NOMO-1 treated with dmso at 0.1 percent for 144 hours (cell line): ENCODE results near the gene ZNF486.
"Not testable (repeated sequence)": the region's sequence is repeated elsewhere in the genome, so short reads cannot be mapped to it uniquely, and the experiment has no call there.

Experiments used
- DNase-seq: peaks from one replicate; lab custom pipeline; 2025; ENCODE audit not compliant: unreplicated experiment; lab: John Stamatoyannopoulos, UW

Gene ZNF486

DNA sequence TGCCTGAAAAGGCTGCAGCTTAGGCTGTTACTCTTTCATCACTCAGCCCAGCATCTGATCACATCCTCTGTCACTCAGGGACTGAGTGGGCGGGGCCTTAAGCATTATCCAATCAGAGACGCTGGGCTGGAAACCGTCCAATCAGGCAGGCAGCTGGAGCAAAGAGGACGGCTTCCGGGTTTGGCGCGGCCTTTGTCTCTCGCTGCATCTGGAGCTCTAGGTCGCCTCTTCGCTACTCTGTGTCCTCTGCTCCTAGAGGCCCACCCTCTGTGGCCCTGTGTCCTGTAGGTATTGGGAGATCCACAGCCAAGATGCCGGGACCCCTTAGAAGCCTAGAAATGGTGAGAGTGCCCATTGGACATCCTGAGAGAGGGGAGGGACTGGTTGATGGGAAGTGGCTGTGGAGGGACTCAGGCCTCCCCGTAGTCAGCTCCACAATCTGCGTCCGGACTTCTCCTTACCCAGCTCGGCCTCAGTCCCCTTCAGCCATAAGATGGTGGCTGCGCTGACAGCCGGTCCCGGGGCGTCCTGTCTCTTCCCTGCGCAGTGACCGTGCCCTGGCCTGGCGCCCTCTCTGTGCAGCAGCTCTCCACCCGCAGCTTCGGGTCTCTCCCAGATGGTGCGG, at the start of gene ZNF486:
TSS of gene ZNF486 (plus strand) at position 195 of the 625 bp plus-strand sequence. CDS start at position 312, 117 bp downstream.
- no peak for DNase-seq

DNA sequence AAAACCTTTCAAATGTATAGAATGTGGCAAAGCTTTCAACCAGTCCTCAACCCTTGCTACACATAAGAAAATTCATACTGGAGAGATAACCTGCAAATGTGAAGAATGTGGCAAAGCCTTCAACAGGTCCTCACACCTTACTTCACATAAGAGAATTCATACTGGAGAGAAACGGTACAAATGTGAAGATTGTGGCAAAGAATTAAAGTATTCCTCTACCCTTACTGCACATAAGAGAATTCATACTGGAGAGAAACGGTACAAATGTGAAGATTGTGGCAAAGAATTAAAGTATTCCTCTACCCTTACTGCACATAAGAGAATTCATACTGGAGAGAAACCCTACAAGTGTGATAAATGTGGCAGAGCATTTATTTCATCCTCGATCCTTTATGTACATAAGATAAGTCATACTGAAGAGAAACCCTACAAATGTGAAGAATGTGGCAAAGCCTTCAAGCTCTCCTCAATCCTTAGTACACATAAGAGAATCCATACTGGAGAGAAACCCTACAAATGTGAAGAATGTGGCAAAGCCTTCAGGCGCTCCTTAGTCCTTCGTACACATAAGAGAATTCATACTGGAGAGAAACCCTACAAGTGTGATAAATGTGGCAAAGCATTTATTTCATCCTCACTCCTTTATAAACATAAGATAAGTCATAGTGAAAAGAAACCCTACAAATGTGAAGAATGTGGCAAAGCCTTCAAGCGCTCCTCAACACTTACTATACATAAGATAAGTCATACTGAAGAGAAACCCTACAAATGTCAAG, 48.8 kb upstream of the ZNF486 start:
- not testable (repeated sequence) for DNase-seq

DNA sequence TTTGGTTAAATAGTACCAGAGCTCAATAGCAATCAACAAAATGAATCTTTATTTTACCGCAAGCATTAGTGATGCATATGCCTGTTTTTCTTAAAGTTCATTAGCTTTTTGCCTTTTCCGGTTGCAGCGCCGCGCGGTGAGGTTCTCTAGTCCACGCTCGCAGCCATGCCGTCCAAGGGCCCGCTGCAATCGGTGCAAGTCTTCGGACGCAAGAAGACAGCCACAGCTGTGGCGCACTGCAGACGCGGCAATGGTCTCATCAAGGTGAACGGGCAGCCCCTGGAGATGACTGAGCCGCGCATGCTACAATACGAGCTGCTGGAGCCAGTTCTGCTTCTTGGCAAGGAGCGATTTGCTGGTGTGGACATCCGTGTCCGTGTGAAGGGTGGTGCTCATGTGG, 42.1 kb upstream of the ZNF486 start:
- DNase-seq, result no peak

DNA sequence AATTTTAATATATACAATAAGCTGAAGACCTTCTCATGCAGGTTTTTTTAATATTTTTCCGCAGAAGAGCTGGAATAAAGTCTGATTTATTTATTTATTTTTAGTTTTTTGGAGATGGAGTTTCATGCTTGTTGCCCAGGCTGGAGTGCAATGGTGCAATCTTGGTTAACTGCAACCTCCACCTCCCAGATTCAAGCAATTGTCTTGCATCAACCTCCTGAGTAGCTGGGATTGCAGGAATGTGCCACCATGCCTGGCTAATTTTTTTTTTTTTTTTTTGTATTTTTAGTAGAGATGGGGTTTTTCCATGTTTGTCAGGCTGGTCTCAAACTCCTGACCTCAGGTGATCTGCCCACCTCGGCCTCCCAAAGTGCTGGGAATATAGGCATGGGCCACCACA, 34.1 kb upstream of the ZNF486 start:
- not testable (repeated sequence) for DNase-seq

DNA sequence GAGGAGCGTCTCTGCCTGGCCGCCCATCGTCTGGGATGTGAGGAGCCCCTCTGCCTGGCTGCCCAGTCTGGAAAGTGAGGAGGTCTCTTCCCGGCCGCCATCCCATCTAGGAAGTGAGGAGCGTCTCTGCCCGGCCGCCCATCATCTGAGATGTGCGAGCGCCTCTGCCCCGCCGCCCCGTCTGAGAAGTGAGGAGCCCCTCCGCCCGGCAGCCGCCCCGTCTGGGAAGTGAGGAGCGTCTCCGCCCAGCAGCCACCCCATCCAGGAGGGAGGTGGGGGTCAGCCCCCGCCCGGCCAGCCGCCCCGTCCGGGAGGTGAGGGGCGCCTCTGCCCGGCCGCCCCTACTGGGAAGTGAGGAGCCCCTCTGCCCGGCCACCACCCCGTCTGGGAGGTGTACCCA, 29.3 kb upstream of the ZNF486 start:
- DNase-seq, result not testable (repeated sequence)

DNA sequence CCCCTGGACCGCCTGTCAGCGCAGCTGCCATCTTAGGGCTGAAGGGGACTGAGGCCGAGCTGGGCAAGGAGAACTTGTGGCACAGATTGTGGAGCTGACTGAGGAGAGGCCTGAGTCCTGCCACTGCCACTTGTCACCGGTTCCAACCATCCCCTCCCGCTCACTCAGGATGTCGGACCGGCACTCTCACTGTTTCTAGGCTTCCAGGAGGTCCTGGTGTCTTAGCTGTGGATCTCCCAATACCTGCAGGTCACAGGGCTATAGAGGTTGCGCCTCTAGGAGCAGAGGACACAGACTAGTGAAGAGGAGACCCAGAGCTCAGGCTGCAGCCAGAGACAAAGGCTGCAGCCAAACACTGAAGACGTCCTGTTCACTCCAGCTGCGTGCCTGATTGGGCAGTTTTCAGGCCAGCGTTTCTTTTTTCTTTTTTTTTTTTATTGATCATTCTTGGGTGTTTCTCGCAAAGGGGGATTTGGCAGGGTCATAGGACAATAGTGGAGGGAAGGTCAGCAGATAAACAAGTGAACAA, 15.3 kb upstream of the ZNF486 start:
- no peak for DNase-seq

DNA sequence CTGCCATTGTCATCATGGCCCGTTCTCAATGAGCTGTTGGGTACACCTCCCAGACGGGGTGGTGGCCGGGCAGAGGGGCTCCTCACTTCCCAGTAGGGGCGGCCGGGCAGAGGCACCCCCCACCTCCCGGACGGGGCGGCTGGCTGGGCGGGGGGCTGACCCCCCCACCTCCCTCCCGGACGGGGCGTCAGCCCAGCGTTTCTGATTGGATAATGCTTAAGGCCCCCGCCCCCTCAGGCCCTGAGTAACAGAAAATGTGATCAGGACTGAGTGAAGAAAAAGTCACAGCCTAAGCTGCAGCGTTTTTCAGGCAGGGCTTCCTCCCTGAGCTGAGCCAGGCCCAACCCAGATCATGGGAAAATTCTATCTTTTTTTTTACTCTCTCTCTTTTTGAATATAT, 14.5 kb upstream of the ZNF486 start:
- not testable (repeated sequence) for DNase-seq

DNA sequence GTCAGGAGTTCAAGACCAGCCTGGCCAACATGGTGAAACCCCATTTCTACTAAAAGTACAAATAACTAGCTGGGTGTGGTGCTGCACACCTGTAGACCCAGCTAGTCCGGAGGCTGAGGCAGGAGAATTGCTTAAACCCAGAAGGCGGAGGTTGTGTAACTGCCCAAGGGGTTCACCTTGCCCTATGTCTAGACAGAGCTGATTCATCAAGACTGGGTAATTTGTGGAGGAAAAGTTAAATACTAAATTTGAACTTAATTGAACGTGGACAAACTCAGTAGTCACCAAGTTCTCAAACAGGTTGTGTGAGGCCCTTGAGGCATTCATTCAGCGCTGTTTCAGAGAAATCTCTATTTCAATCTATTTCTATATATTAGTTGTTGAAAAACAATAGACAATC, 13.7 kb upstream of the ZNF486 start:
- no peak for DNase-seq

DNA sequence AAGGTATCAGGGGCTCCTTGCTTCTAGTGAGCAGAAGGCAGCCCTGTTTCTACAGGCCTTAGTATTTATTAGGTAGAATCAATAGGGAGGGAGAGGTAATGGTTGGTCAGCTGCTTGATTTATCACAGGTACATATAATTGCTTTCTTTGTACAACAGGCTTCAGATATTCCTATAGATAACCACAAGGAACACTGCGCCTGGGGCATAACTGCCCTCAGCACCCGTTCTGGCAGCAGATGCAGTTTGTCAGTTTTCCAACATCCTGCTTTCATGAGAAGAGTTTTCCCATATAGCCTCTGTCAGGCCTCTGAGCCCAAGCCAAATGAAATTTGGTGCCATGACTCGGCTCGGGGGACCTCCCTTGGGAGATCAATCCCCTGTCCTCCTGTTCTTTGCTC, 12.4 kb upstream of the ZNF486 start:
- DNase-seq, result no peak

DNA sequence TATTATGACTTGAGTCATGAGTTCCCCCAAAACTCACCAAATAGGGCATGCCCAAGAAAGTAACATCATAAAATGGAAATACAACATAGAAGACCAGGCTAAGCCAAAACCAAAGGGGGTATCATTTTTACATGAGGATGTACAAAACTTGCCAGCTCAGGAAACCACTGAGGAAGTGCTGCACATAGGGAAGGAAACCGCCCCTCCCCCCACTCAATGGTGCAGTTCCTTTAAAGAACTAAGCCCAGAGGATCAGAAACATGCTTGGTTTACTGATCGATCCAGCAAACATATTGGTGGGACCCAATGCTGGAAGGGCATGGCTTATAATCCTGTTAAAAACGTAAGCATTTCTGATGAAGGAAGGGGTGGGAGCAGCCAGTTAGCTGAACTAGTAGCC, 4.2 kb upstream of the ZNF486 start:
- no peak for DNase-seq

DNA sequence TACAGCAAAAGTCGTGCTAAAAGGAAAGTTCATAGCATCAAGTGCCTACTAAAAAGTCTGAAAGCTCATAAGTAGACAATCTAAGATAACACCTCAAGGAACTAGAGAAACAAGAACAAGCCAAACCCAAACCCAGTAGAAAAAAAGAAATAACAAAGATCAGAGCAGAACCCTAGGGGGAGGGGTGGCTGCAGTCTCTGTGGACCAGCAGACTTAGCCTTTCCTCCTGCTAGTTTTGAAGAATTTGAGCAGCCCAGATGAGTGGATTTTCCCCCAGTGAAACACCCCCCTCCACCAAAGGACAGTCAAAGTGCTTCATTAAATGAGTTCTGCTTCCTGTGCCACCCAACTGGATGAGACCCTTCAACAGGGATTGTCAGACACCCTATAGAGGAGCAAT, 2.6 kb upstream of the ZNF486 start:
- no peak for DNase-seq

DNA sequence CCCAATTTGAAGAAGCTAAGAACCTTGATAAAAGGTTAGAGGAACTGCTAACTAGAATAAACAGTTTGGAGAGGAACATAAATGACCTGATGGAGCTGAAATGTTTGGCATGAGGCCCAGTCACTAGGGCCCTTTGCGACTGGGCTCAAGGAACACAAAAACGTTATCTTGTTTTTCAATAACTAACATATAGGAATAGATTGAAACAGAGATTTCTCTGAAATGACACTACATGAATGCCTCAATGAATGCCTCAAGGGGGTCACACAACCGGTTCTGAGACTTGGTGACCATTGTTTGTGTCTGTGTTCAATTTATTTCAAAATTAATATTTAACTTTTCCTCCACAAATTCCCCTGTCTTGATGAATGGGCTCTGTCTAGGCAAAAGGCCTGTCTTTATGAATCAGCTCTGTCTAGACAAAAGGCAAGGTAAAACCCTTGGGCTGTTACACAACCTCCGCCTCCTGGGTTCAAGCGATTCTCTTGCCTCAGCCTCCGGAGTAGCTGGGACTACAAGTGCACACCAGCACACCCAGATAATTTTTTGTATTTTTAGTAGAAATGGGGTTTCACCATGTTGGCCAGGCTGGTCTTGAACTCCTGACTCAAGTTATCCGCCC, 932 bp upstream of the ZNF486 start:
- DNase-seq, result no peak

DNA sequence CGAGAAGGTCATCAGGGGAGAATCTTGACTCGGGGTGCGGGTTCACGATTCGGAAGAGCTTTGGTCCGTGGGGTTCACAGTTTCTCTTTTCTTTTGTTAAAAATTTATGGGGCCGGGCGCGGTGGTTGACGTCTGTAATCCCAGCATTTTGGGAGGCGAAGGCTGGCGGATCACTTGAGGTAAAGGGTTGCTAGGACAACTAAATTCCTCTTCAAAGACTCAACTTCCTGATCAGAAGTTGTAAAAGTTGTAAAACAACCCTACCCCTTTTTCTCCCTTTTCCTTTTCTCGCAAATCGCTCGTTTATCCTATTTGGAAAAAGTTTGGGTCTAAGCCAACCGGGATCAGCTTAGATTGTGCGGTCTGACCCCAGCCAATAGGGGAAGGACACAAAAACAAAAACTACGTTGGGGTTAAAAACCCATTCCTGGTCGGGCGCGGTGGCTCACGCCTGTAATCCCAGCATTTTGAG, 673 bp downstream of the ZNF486 start:
- no peak for DNase-seq

DNA sequence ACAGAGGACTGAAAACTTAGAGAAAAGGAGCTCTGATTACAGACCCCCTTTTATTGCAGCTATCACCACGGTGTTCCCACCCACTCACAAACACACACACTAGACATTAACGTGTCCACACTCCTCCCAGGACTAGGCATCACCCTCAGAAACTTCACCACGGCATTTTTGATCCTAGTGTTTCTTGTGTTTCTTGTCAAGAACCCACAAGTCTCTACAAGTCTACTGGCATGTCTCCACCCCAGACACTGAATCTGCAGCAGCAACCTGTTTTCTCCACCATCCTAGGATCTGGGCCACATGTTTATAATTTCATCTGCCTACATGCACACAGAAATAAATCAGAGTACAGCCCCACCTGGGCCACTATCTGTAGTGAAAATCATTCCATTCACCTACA, 4.3 kb downstream of the ZNF486 start:
- no peak for DNase-seq

DNA sequence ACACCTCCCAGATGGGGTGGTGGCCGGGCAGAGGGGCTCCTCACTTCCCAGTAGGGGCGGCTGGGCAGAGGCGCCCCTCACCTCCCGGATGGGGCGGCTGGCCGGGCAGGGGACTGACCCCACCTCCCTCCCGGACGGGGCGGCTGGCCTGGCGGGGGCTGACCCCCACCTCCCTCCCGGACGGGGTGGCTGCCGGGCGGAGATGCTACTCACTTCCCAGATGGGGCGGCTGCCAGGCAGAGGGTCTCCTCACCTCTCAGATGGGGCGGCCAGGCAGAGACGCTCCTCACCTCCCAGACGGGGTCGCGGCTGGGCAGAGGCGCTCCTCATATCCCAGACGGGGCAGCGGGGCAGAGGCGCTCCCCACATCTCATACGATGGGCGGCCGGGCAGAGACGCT, 8.8 kb downstream of the ZNF486 start:
- DNase-seq, result not testable (repeated sequence)

DNA sequence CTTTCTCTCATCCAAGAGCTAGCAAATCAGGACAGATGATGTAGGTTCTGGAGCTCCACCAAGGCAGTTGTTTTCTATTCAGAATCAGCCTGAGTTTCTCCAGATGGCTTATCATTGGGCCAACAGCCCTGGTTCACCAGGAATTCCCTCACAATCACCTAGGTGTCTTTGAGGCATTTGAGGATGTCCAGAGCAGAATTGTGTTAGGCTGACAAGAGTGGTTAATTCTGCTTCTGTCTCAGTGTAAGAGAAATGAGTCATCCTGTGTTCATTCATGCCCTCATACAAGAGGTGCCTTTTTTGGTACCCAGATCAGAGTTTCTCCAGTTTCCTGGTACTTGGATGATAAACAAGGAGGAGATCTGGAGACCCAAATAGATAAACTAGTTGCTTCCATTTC, 12.9 kb downstream of the ZNF486 start:
- DNase-seq, result not testable (repeated sequence)

DNA sequence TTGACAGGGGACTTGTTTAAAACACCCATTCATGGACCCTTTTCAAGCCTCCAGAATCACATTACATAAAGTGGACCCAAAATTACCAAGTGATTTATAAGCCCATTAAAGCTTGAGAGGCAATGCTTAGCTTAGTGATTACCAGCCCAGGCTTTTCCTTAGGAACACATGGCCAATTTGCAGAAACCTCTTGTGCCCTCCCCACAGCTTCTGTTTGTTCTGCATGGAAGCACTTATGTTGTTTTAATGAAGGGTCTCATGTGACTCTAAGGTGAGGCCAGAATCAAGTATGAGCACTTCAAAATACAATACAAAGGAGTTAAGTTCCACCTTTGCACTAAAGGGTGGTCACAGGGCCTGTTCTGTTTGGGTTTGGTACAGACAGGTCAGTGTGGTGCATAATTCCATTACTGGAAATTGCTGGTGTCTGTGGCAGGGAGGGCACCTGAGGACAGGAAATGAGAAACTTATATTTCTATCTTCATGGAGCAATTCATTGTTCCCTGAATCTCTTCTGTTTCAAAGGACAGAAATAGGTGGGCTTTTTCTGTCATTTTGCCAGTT, 15.3 kb downstream of the ZNF486 start:
- DNase-seq, result no peak

DNA sequence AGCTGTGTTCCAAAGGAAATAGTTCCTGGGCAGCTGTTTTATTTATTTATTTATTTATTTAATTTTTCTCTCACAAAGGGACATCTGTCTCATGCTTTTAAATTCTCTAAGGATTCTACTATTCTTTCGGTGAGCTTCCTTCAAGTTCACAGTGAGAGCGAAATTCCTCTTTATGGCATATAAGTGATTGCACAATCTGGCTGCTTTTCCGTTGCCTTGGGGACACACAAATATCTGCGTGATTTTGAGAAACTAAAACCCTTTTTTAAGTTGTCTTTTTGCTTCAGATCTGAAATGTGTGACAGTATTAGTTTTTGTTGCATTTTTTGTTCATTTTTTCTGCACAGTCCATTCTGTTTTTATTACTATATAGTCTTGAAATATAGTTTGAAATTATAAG, 19.2 kb downstream of the ZNF486 start:
- DNase-seq, result no peak

DNA sequence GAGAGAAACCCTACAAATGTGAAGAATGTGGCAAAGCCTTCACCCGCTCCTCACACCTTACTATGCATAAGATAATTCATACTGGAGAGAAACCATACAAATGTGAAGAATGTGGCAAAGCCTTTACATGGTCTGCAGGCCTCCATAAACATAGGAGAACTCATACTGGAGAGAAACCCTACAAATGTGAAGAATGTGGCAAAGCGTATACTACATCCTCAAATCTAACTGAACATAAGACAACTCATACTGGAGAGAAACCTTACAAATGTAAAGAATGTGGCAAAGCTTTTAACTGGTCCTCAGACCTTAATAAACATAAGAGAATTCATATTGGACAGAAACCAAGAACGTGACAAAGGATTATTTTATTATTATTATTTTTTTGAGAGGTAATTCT, 30.7 kb downstream of the ZNF486 start:
- DNase-seq, result no peak

DNA sequence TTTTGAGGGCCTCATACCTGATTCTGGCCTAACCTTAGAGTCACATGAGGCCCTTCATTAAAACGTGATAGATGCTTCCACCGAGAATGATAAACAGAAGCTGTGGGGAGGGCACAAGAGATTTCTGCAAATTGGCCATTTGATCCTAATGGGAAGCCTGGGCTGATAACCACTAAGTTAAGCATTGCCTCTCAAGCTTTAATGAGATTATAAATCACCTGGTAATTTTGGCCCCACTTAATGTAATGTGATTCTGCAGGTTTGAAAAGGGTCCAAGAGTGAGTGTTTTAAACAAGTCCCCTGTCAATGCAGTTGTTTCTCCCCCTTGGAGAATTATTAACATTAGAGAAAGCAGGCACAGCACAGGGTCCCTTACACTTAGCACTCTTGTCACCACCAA, 42.0 kb downstream of the ZNF486 start:
- no peak for DNase-seq

DNA sequence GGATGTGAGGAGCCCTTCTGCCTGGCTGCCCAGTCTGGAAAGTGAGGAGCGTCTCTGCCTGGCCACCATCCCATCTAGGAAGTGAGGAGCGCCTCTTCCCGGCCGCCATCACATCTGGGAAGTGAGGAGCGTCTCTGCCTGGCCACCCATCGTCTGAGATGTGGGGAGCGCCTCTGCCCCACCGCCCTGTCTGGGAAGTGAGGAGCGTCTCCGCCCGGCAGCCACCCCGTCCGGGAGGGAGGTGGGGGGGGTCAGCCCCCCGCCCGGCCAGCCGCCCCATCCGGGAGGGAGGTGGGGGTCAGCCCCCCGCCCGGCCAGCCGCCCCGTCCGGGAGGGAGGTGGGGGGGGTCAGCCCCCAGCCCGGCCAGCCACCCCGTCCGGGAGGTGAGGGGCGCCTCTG, 47.4 kb downstream of the ZNF486 start:
- DNase-seq, result not testable (repeated sequence)

DNA sequence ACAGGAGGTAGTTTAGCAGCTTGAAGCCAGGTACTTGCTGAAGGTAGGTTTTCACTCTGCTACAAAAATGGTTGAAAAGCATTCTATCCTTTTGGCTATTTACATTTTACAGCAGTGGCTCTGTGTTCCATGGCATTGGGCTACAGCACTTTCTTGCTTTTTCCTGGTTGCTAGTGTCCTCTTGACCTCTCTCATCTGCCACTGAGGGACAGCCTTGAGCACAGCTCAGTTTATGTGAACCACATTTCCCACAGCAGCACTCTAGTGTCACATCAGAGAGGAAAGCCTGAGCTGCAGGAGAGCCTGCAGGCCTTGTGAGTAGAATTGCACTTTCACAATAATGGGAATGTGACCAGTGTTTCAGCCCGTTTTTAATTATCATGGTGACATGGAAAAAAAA, 54.6 kb downstream of the ZNF486 start:
- not testable (repeated sequence) for DNase-seq
